Heart left ventricle (tissue), 13 donors: ENCODE measurements around the gene DNM3.

Experiments
- POLR2A ChIP-seq, 2 donors: fragments of 450-650 bp; IDR thresholded peaks; one replicate each; pipeline ENCODE4 v1.6.1; 2017; ENCODE audit warnings: antibody characterized with exemption in 2 of 2, mild to moderate bottlenecking in 2 of 2, moderate library complexity in 2 of 2
- TF ChIP-seq, protein P1 (sequence below), 12 donors: fragments of 200-600 bp; sonication (generic) in 4 of 12; IDR thresholded peaks; one replicate each; pipeline versions ENCODE4 v1.5.0 to v1.8.0; 2018 to 2022; ENCODE audit warnings: antibody characterized with exemption in 12 of 12, mild to moderate bottlenecking in 5 of 12
- donor health status: ischemic (EF 13 %, LVEDD 7.1; RV severe dilation, severe dysfunction).
- donor health status: DM: no; HTN: yes; CAD: no.
- donor health status: DM: no; HTN: no; CAD: no.
- donor health status: ischemic (EF 25% LVEDD 6.9; RV normal size, moderate dysfunction).
- donor health status: ischemic (EF 25% LVEDD 5.7; RV mildly dilated, moderate dysfunction).
- donor health status: ischemic (EF 35%, LVEDD 5.7; RV mildly dilated, moderate dysfunction).
- donor health status: nonischemic (EF 11% LVEDD 7.7; RV severe dilation, severe dysfunction).
- donor health status: DM: yes; HTN: yes; CAD: no.
- donor health status: PGD.
- donor health status: ischemic (EF 29% LVEDD 5.4; RV normal size, mild dysfunction).
- donor health status: nonischemic (EF 23%, LVEDD 6.1; RV moderate dilation, normal function).

DNA sequence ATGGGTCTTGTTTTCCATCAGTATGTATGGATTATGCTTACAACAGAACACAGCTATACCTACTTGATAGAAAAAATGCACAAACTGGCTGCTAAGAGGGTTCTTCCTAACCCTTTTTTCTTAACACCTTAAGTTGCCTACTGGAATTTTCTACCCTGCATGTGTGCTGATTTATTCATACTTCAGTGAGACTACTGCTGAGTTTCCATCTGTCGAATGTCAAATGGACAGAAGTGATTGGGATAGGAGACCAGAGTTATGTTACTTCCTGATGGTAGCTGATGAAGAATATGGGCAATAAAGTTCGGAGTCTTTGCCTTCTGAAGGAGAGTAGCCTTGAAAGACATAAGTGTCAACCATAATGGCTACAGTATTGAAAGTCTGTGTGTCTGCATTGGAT is 6.5 kb upstream of the DNM3 start:
- TF ChIP-seq, protein P1, sequence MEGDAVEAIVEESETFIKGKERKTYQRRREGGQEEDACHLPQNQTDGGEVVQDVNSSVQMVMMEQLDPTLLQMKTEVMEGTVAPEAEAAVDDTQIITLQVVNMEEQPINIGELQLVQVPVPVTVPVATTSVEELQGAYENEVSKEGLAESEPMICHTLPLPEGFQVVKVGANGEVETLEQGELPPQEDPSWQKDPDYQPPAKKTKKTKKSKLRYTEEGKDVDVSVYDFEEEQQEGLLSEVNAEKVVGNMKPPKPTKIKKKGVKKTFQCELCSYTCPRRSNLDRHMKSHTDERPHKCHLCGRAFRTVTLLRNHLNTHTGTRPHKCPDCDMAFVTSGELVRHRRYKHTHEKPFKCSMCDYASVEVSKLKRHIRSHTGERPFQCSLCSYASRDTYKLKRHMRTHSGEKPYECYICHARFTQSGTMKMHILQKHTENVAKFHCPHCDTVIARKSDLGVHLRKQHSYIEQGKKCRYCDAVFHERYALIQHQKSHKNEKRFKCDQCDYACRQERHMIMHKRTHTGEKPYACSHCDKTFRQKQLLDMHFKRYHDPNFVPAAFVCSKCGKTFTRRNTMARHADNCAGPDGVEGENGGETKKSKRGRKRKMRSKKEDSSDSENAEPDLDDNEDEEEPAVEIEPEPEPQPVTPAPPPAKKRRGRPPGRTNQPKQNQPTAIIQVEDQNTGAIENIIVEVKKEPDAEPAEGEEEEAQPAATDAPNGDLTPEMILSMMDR (IDR thresholded peaks at IDR 0.05), result no peak
- no peak for TF ChIP-seq POLR2A (IDR thresholded peaks at IDR 0.05)
